ENCODE results near the gene TTC7B. TPM values are rescaled to one million over a fixed set of nuclear protein-coding genes. Genes with fewer than 3 reads are reported as not detected.

TTC7B gene
- total and polyA plus RNA-seq, 2 of the 8 experiments (the other 6 are each of a cell fraction or from before 2014, with no cell fraction given): 23.7 to 34.0 TPM

- DNase-seq (ENCODE audit: low read depth in 1 of 2, low spot score in 2 of 2) (no peak), FAIRE-seq (no peak)
- Histone ChIP-seq H3K9ac (replicated peaks in 1 of 4; ENCODE audit: extremely low read depth in 1 of 4, low read depth in 3 of 4, low read length in 3 of 4) (no peak overlapping the region), H3K79me2 (ENCODE audit: control insufficient read depth in 1 of 2, insufficient read depth in 2 of 2, low read length in 2 of 2) (no peaks in the 10 kb centered on the region), H3K18ac (ENCODE audit: extremely low read depth, low read length) (no peak overlapping the region), H2AFZ (ENCODE audit: low read length) (no peak overlapping the region), H3K36me3 (ENCODE audit: control insufficient read depth in 2 of 4, insufficient read depth in 4 of 4, low read length in 3 of 4) (no peaks in the 10 kb centered on the region), H3K23me2 (ENCODE audit: low read depth, low read length) (no peaks in the 10 kb centered on the region), H4K5ac (ENCODE audit: insufficient read length, low read depth, low read length) (no peak overlapping the region), H4K20me1 (replicated peaks in 1 of 2; ENCODE audit: control insufficient read depth in 1 of 2, insufficient read depth in 2 of 2, low read length in 2 of 2) (no peaks in the 10 kb centered on the region), H2BK15ac (ENCODE audit: low read length) (no peak overlapping the region), H3K4me3 (ENCODE audit: extremely low read depth in 1 of 4, insufficient read depth in 2 of 4, low read depth in 3 of 4, low read length in 4 of 4) (no peak overlapping the region), H4K91ac (replicated peaks; ENCODE audit: insufficient read length, low read length) (no peak overlapping the region), H3K4me2 (ENCODE audit: insufficient read depth in 1 of 2, low read depth in 2 of 2, low read length in 2 of 2) (no peak overlapping the region), H3K56ac (replicated peaks; ENCODE audit: insufficient read length, low read depth, low read length) (no peak overlapping the region), H3K79me1 (ENCODE audit: low read depth, low read length) (no peaks in the 10 kb centered on the region), H2BK5ac (ENCODE audit: low read depth, low read length) (no peak overlapping the region; the same call in 1 of the 2 replicates), H2BK120ac (replicated peaks; ENCODE audit: low read depth, low read length) (no peak overlapping the region), H4K8ac (ENCODE audit: extremely low read depth, insufficient read depth, low read length) (no peak overlapping the region), H2BK20ac (ENCODE audit: low read length) (no peak overlapping the region), H3K4ac (replicated peaks; ENCODE audit: insufficient read length, low read depth, low read length) (no peak overlapping the region), H3K14ac (ENCODE audit: insufficient read length) (no peak overlapping the region), H2BK12ac (ENCODE audit: low read depth, low read length) (0 out of 2 replicates have a peak overlapping the region, but pooled peaks have one; percentile 19), H3K4me1 (replicated peaks in 1 of 4; ENCODE audit: control insufficient read depth in 3 of 4, insufficient read depth in 4 of 4, low read length in 3 of 4) (peaks cover 9 to 27% (median 17%) of the 10 kb centered on the region in 4 experiments), H3K27ac (ENCODE audit: low read depth, low read length) (no peak overlapping the region), H3K27me3 (replicated peaks in 1 of 4; ENCODE audit: control insufficient read depth in 3 of 4, extremely low read depth in 1 of 4, insufficient read depth in 3 of 4, low read length in 3 of 4) (0 out of 7 replicates have a peak, but pooled peaks cover 0 to 5% (median 0%) of the 10 kb centered on the region in 4 experiments), H3K9me3 (ENCODE audit: insufficient read depth in 2 of 2, low read depth in 1 of 2, low read length in 1 of 2) (no peaks in the 10 kb centered on the region), H2AK5ac (ENCODE audit: low read depth, low read length) (no peak overlapping the region), H3K23ac (ENCODE audit: insufficient read length) (no peak overlapping the region)
- CTCF ChIA-PET (ENCODE audit: partially characterized antibody): interaction anchor here (1.3 to 2.8 kb wide), 8 partner anchors 10 to 120 kb away, joined by 3 to 8 read pairs (median 4); no protein-coding TSS in a partner anchor
- WGBS, 2 experiments (ENCODE audit: extremely low coverage in 1 of 2, insufficient coverage in 1 of 2, insufficient read length in 1 of 2, insufficient replicate concordance in 2 of 2, low coverage in 1 of 2, low lambda C conversion rate in 2 of 2, missing lambda C conversion rate in 1 of 2): 97% methylated on average over 21 of the region's 21 CpGs; no CpG with 5 or more reads in 1 of the 2 experiments
- POLR2A ChIA-PET (ENCODE audit: partially characterized antibody): interaction anchor here (0.8 kb wide), 1 partner anchor 10 kb away, joined by 3 read pairs; no protein-coding TSS in a partner anchor
- TF ChIP-seq SIRT6 (IDR thresholded peaks at IDR 0.05; ENCODE audit: low read length) (no peak), MAX (IDR thresholded peaks at IDR 0.05) (no peak), SP4 (IDR thresholded peaks at IDR 0.05; ENCODE audit: low read length) (no peak), ASH2L (IDR thresholded peaks at IDR 0.05; ENCODE audit: low read length) (no peak), CTCF (IDR thresholded peaks at IDR 0.05; ENCODE audit: control extremely low read depth in 1 of 3, insufficient read depth in 1 of 3, low read depth in 1 of 3, low read length in 3 of 3) (no peak), NRF1 (IDR thresholded peaks at IDR 0.05; ENCODE audit: low read depth, low read length) (no peak), RXRA (IDR thresholded peaks at IDR 0.05; ENCODE audit: insufficient read depth, low read depth, low read length) (no peak), HDAC6 (IDR thresholded peaks at IDR 0.05; ENCODE audit: low read depth, low read length) (no peak), E2F6 (IDR thresholded peaks at IDR 0.05) (no peak)
Observed at GRCh38 chr14:90576981-90577660, 239.1 kb downstream of the TTC7B start.
